ENCODE data around the gene PLEKHN1. TPM values are rescaled to one million over a fixed set of nuclear protein-coding genes. Genes with fewer than 3 reads are reported as not detected.

Gene PLEKHN1
- total and polyA plus RNA-seq, 2 of the 4 experiments (the other 2 are of a cell fraction) = 0.54 to 2.1 TPM

GRCh38 chr1:999725-1000356 lies 33.6 kb downstream of the PLEKHN1 start, which contains the start of gene HES4 (continued):
- TF ChIP-seq MAFK (IDR thresholded peaks at IDR 0.05; ENCODE audit: low read depth, low read length) (no peak), SMC3 (IDR thresholded peaks at IDR 0.05; ENCODE audit: low read depth, low read length) (no peak), CHD1 (IDR thresholded peaks at IDR 0.05; ENCODE audit: low read depth, low read length) (no peak; the same call in 1 of the 2 replicates), MXI1 (IDR thresholded peaks at IDR 0.05; ENCODE audit: borderline replicate concordance, low read depth, low read length) (peak; percentile 35; the same call in 1 of the 2 replicates), MAZ (IDR thresholded peaks at IDR 0.05; ENCODE audit: borderline replicate concordance, low read depth, low read length) (peak; percentile 83), POLR2A (IDR thresholded peaks at IDR 0.05; ENCODE audit: low read depth, low read length) (peak; percentile 99)
